Astrocyte (in vitro differentiated cells and primary cell): ENCODE measurements around the gene GBF1. TPM values are rescaled to one million over a fixed set of nuclear protein-coding genes. Genes with fewer than 3 reads are reported as not detected.
A peak's percentile ranks its signal among the peaks of the same experiment; 100 is the strongest.

Experiments used
- DNase-seq: peaks from one replicate; pipeline ENCODE4 v3.0.0-alpha.2; 2010; ENCODE audit warnings: low read depth
- FAIRE-seq: peaks from 2 replicates; lab custom pipeline; 2011; peaks lifted over from hg19 to GRCh38; lab: Jason Lieb, UNC
- H2AFZ ChIP-seq: 2 replicates; pipeline ENCODE4 v1.6.0; 2012; ENCODE audit warnings: low read depth, low read length, inconsistent platforms
- H3K27ac ChIP-seq: 2 replicates; pipeline ENCODE4 v1.5.1; 2011; ENCODE audit warnings: low read depth, low read length, inconsistent platforms
- H3K27me3 ChIP-seq: 2 replicates; pipeline ENCODE4 v1.6.0; 2011; ENCODE audit warnings: low read length, inconsistent platforms; ENCODE audit not compliant: insufficient read depth
- H3K36me3 ChIP-seq: 2 replicates; pipeline ENCODE4 v1.5.1; 2011; ENCODE audit warnings: low read length, inconsistent platforms; ENCODE audit not compliant: insufficient read depth
- H3K4me1 ChIP-seq: 2 replicates; pipeline ENCODE4 v1.5.1; 2011; ENCODE audit warnings: low read length, inconsistent platforms; ENCODE audit not compliant: insufficient read depth
- H3K4me2 ChIP-seq: 2 replicates; pipeline ENCODE4 v1.6.0; 2012; ENCODE audit warnings: low read length, inconsistent platforms
- H3K4me3 ChIP-seq: 2 replicates; pipeline ENCODE4 v1.5.1; 2011; ENCODE audit warnings: low read depth, mild to moderate bottlenecking, low read length, inconsistent platforms; ENCODE audit not compliant: insufficient read depth
- H3K79me2 ChIP-seq: 2 replicates; pipeline ENCODE4 v1.6.0; 2012; ENCODE audit warnings: mild to moderate bottlenecking, low read length, inconsistent platforms; ENCODE audit not compliant: insufficient read depth
- H3K9ac ChIP-seq: 2 replicates; pipeline ENCODE4 v1.6.0; 2012; ENCODE audit warnings: mild to moderate bottlenecking, low read length, inconsistent platforms
- H3K9me3 ChIP-seq: 2 replicates; pipeline ENCODE4 v1.5.1; 2012; ENCODE audit warnings: low read depth, mild to moderate bottlenecking, low read length, inconsistent platforms; ENCODE audit not compliant: insufficient read depth
- H4K20me1 ChIP-seq: 2 replicates; pipeline ENCODE4 v1.6.0; 2012; ENCODE audit warnings: low read length, inconsistent platforms; ENCODE audit not compliant: insufficient read depth
- H3K27ac Mint-ChIP-seq: one replicate; pipeline ENCODE4 v1.8.0; 2021; ENCODE audit warnings: mild to moderate bottlenecking, mixed read lengths; ENCODE audit not compliant: unreplicated experiment
- H3K27me3 Mint-ChIP-seq: one replicate; pipeline ENCODE4 v1.8.0; 2021; ENCODE audit warnings: low read depth, mixed read lengths; ENCODE audit not compliant: unreplicated experiment
- H3K36me3 Mint-ChIP-seq: one replicate; pipeline ENCODE4 v1.8.0; 2021; ENCODE audit warnings: low read depth, mixed read lengths; ENCODE audit not compliant: unreplicated experiment
- H3K4me1 Mint-ChIP-seq: one replicate; pipeline ENCODE4 v1.8.0; 2021; ENCODE audit warnings: low read depth, mixed read lengths; ENCODE audit not compliant: unreplicated experiment
- H3K4me3 Mint-ChIP-seq: one replicate; pipeline ENCODE4 v1.8.0; 2021; ENCODE audit warnings: mild to moderate bottlenecking, moderate library complexity, mixed read lengths; ENCODE audit not compliant: unreplicated experiment
- H3K9me3 Mint-ChIP-seq: one replicate; pipeline ENCODE4 v1.8.0; 2021; ENCODE audit warnings: mild to moderate bottlenecking, mixed read lengths; ENCODE audit not compliant: unreplicated experiment
- EZH2 ChIP-seq: IDR thresholded peaks from 2 replicates; pipeline ENCODE4 v1.6.1; 2012; ENCODE audit warnings: mild to moderate bottlenecking, low read length, inconsistent platforms; ENCODE audit not compliant: insufficient read depth
- total RNA-seq: library from RNA; stranded (reverse); gene quantifications from 2 replicates; pipeline ENCODE4 v1.2.1, GENCODE V29; 2021
- TF ChIP-seq, protein P1 (sequence below): IDR thresholded peaks from 2 replicates; pipeline ENCODE4 v1.5.1; 2011; ENCODE audit warnings: low read depth, mild to moderate bottlenecking, inconsistent platforms, low read length, moderate library complexity; ENCODE audit not compliant: insufficient read depth

GBF1 gene
- total RNA-seq, 1 donor from 2014 or later: 72.8 TPM

DNA sequence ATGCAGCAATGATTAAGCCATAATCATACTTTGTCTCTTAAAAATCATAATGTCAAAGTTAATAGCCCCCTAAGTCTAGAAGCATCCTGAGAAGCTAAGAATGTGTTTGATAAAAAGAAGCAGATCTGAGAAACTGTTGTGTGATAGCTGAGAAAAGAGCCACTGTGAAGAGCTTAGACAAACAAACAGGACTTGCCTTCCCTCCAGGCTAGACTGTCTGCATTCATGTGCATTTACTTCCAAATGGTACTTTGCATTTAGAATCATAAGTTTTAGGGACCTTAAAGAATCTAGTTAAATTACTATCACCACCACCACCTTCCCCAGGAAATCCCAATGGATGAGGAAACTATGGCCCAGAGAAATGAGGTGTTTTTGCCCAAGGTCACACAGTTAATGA is 87.4 kb downstream of the GBF1 start:
- H3K4me1 Mint-ChIP-seq: peaks cover 25% of the 10 kb centered on the region
- no peaks in the 10 kb centered on the region for H3K27me3 ChIP-seq
- H3K27ac ChIP-seq: no peak overlapping the region
- no peak overlapping the region for H3K4me2 ChIP-seq
- H3K9me3 Mint-ChIP-seq: no peaks in the 10 kb centered on the region
- H3K36me3 Mint-ChIP-seq: peaks cover 19% of the 10 kb centered on the region
- H3K9me3 ChIP-seq: no peaks in the 10 kb centered on the region
- no peaks in the 10 kb centered on the region for H3K36me3 ChIP-seq
- H3K4me3 ChIP-seq: no peak overlapping the region
- FAIRE-seq: no peak
- TF ChIP-seq, protein P1, sequence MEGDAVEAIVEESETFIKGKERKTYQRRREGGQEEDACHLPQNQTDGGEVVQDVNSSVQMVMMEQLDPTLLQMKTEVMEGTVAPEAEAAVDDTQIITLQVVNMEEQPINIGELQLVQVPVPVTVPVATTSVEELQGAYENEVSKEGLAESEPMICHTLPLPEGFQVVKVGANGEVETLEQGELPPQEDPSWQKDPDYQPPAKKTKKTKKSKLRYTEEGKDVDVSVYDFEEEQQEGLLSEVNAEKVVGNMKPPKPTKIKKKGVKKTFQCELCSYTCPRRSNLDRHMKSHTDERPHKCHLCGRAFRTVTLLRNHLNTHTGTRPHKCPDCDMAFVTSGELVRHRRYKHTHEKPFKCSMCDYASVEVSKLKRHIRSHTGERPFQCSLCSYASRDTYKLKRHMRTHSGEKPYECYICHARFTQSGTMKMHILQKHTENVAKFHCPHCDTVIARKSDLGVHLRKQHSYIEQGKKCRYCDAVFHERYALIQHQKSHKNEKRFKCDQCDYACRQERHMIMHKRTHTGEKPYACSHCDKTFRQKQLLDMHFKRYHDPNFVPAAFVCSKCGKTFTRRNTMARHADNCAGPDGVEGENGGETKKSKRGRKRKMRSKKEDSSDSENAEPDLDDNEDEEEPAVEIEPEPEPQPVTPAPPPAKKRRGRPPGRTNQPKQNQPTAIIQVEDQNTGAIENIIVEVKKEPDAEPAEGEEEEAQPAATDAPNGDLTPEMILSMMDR: no peak
- TF ChIP-seq EZH2: no peak
- no peak overlapping the region for H2AFZ ChIP-seq
- no peak overlapping the region for H3K4me3 Mint-ChIP-seq
- H3K4me1 ChIP-seq: no peaks in the 10 kb centered on the region
- H3K9ac ChIP-seq: no peak overlapping the region
- peaks cover 68% of the 10 kb centered on the region for H4K20me1 ChIP-seq
- H3K79me2 ChIP-seq: peaks cover 69% of the 10 kb centered on the region
- DNase-seq: no peak
- no peak overlapping the region for H3K27ac Mint-ChIP-seq
- no peaks in the 10 kb centered on the region for H3K27me3 Mint-ChIP-seq

DNA sequence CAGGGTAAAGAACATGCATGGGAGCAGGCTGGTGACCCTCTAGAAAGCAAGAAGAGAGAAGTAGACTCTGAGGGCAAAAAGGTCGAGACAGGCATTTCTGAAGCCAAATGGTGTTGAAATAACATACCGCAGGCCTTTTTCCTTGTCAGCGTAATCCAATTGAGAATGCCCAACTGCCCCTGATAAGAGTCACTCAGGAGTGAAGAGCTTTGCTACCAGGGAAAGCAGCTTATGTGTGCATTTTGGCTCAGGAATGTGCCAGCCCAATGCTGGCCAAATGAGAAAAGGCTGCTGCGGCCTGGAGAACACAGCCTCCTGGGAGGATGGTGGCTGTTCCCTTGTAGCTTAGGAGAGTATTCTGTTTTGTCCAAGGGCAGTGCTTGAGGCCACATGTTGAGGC is 88.8 kb downstream of the GBF1 start:
- TF ChIP-seq, protein P1: no peak
- no peak for TF ChIP-seq EZH2
- FAIRE-seq: no peak
- H3K4me2 ChIP-seq: no peak overlapping the region
- no peak overlapping the region for H3K4me3 ChIP-seq
- no peak overlapping the region for H2AFZ ChIP-seq
- peak; percentile 58 for DNase-seq
- H3K27me3 ChIP-seq: no peaks in the 10 kb centered on the region
- no peaks in the 10 kb centered on the region for H3K36me3 ChIP-seq
- no peaks in the 10 kb centered on the region for H3K4me1 ChIP-seq
- no peaks in the 10 kb centered on the region for H3K9me3 ChIP-seq
- H3K9ac ChIP-seq: no peak overlapping the region
- H3K4me1 Mint-ChIP-seq: peaks cover 18% of the 10 kb centered on the region
- H3K27ac Mint-ChIP-seq: no peak overlapping the region
- no peak overlapping the region for H3K4me3 Mint-ChIP-seq
- H3K9me3 Mint-ChIP-seq: no peaks in the 10 kb centered on the region
- peaks cover 23% of the 10 kb centered on the region for H3K36me3 Mint-ChIP-seq
- H3K27me3 Mint-ChIP-seq: no peaks in the 10 kb centered on the region
- H3K27ac ChIP-seq: no peak overlapping the region
- H3K79me2 ChIP-seq: peaks cover 66% of the 10 kb centered on the region
- peaks cover 55% of the 10 kb centered on the region for H4K20me1 ChIP-seq

DNA sequence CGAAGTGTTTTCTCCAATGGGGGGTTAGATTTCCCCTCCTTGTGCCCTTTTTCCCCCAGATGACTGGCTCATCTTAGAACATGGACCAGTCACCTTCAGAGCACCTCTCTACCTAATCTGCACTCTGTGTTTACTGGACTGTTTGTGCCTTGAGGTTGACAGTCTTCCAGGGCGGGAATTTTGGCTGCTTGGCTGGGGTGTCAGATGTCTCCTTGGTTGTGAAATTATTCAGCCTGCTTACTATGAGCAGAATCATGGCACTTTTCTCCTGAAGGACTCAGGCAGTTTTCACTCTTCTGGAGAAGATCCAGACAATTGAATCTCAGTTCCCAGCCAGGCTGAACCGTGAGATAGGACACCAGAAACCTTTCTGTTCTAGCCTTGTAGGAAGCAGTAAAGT is 89.9 kb downstream of the GBF1 start:
- Histone ChIP-seq H3K9me3 (no peaks in the 10 kb centered on the region), H3K4me1 (no peaks in the 10 kb centered on the region), H3K27me3 (no peaks in the 10 kb centered on the region), H3K4me2 (no peak overlapping the region), H3K36me3 (no peaks in the 10 kb centered on the region), H3K79me2 (peaks cover 62% of the 10 kb centered on the region), H4K20me1 (peaks cover 47% of the 10 kb centered on the region), H3K27ac (no peak overlapping the region), H2AFZ (no peak overlapping the region), H3K9ac (no peak overlapping the region), H3K4me3 (no peak overlapping the region)
- DNase-seq (no peak), FAIRE-seq (no peak)
- TF ChIP-seq, protein P1: no peak
- TF ChIP-seq EZH2: no peak
- peaks cover 18% of the 10 kb centered on the region for H3K4me1 Mint-ChIP-seq
- peak overlapping the region; percentile 38 for H3K27ac Mint-ChIP-seq
- no peaks in the 10 kb centered on the region for H3K9me3 Mint-ChIP-seq
- no peak overlapping the region for H3K4me3 Mint-ChIP-seq
- H3K36me3 Mint-ChIP-seq: peaks cover 23% of the 10 kb centered on the region
- H3K27me3 Mint-ChIP-seq: no peaks in the 10 kb centered on the region
